Dermis microvascular lymphatic vessel endothelial cell (primary cell): ENCODE measurements around the gene RPS27L. TPM values are rescaled to one million over a fixed set of nuclear protein-coding genes. Genes with fewer than 3 reads are reported as not detected.

Source experiments
- DNase-seq, 2 donors: peaks; one replicate each; pipeline versions ENCODE4 v3.0.0 to v3.0.0-alpha.2; 2010; ENCODE audit warnings: low read depth in 2 of 2
- total RNA-seq: library from RNA; depleted of rRNA; stranded (reverse); fragments of >200 nt; gene quantifications from 2 replicates; pipeline ENCODE4 v1.2.1, GENCODE V29; 2014

RPS27L gene
- total RNA-seq, 1 donor from 2014 or later: 318 TPM

GRCh38 chr15:63188247-63188925 lies 31.1 kb upstream of the RPS27L start:
- DNase-seq: no peak

GRCh38 chr15:63187589-63188226 lies 30.4 kb upstream of the RPS27L start:
- DNase-seq: no peak

GRCh38 chr15:63186065-63186464 lies 28.8 kb upstream of the RPS27L start:
- DNase-seq: no peak

GRCh38 chr15:63185206-63185605 lies 27.9 kb upstream of the RPS27L start:
- DNase-seq: no peak

GRCh38 chr15:63181648-63182047 lies 24.4 kb upstream of the RPS27L start:
- no peak for DNase-seq

- DNase-seq: no peak
Measured at GRCh38 chr15:63180746-63181145, 23.5 kb upstream of the RPS27L start.

- peak in 1 of 2 donors; percentile 41 for DNase-seq
Measured at GRCh38 chr15:63178034-63178433, 20.8 kb upstream of the RPS27L start.

GRCh38 chr15:63176302-63176701 lies 19.0 kb upstream of the RPS27L start:
- no peak for DNase-seq

- DNase-seq: no peak
Measured at GRCh38 chr15:63172851-63173451, 15.7 kb upstream of the RPS27L start.

- DNase-seq: no peak
Measured at GRCh38 chr15:63172376-63172775, 15.1 kb upstream of the RPS27L start.

GRCh38 chr15:63169788-63170187 lies 12.5 kb upstream of the RPS27L start:
- DNase-seq: no peak

- peak in 1 of 2 donors; percentile 25 for DNase-seq
Measured at GRCh38 chr15:63166219-63166618, 8.9 kb upstream of the RPS27L start.

- DNase-seq: no peak
Measured at GRCh38 chr15:63165166-63165859, 8.0 kb upstream of the RPS27L start.

- no peak for DNase-seq
Measured at GRCh38 chr15:63163217-63163616, 5.9 kb upstream of the RPS27L start.

- DNase-seq: no peak
Measured at GRCh38 chr15:63160638-63161037, 3.4 kb upstream of the RPS27L start.

GRCh38 chr15:63157891-63158431 lies 684 bp upstream of the RPS27L start:
- peak in 1 of 2 donors; percentile 83 for DNase-seq

- DNase-seq: peak in 1 of 2 donors; percentile 55
Measured at GRCh38 chr15:63156755-63157117, 541 bp downstream of the RPS27L start.

- no peak for DNase-seq
Measured at GRCh38 chr15:63156086-63156710, 1.1 kb downstream of the RPS27L start.

GRCh38 chr15:63155486-63155885 lies 1.8 kb downstream of the RPS27L start:
- DNase-seq: no peak

GRCh38 chr15:63151665-63152064 lies 5.6 kb downstream of the RPS27L start:
- no peak for DNase-seq

GRCh38 chr15:63146684-63147083 lies 10.6 kb downstream of the RPS27L start:
- no peak for DNase-seq

- DNase-seq: no peak
Measured at GRCh38 chr15:63145426-63145825, 11.9 kb downstream of the RPS27L start.
